Liver (tissue), 9 donors: Measurements from ENCODE around the gene LILRB2. TPM values are rescaled to one million over a fixed set of nuclear protein-coding genes. Genes with fewer than 3 reads are reported as not detected.
A peak's percentile ranks its signal among the peaks of the same experiment; 100 is the strongest.

Experiments
- DNase-seq: peaks from one replicate; pipeline ENCODE4 v3.0.0-alpha.2; 2017; ENCODE audit warnings: low spot score
- H3K27ac ChIP-seq, 2 donors: one replicate each; pipeline ENCODE4 v1.7.0; 2013; ENCODE audit warnings: inconsistent platforms in 2 of 2, low read length in 2 of 2, control low read depth in 1 of 2, low read depth in 1 of 2, mild to moderate bottlenecking in 1 of 2
- H3K27me3 ChIP-seq, 4 donors: one replicate each; pipeline versions ENCODE4 v1.6.1 to v1.7.0; 2013; ENCODE audit warnings: low read length in 3 of 4, inconsistent platforms in 1 of 4, mild to moderate bottlenecking in 1 of 4, moderate library complexity in 1 of 4; ENCODE audit not compliant: control insufficient read depth in 4 of 4, insufficient read depth in 4 of 4
- H3K36me3 ChIP-seq, 4 donors: one replicate each; pipeline versions ENCODE4 v1.6.1 to v1.7.0; 2013; ENCODE audit warnings: low read length in 3 of 4, mild to moderate bottlenecking in 3 of 4, low read depth in 1 of 4, moderate library complexity in 1 of 4; ENCODE audit not compliant: control insufficient read depth in 4 of 4, insufficient read depth in 3 of 4
- H3K4me1 ChIP-seq, 4 donors: one replicate each; pipeline versions ENCODE4 v1.6.1 to v1.7.0; 2013; ENCODE audit warnings: low read length in 3 of 4, mild to moderate bottlenecking in 3 of 4, moderate library complexity in 1 of 4; ENCODE audit not compliant: control insufficient read depth in 4 of 4, insufficient read depth in 4 of 4
- H3K4me3 ChIP-seq, 3 donors: one replicate each; pipeline versions ENCODE4 v1.6.1 to v1.7.0; 2013; ENCODE audit warnings: low read length in 3 of 3, control low read depth in 1 of 3, low read depth in 1 of 3, mild to moderate bottlenecking in 1 of 3
- H3K9ac ChIP-seq, 2 donors: one replicate each; pipeline ENCODE4 v1.7.0; 2013; ENCODE audit warnings: low read length in 2 of 2, mild to moderate bottlenecking in 2 of 2, moderate library complexity in 2 of 2, control low read depth in 1 of 2, low read depth in 1 of 2
- H3K9me3 ChIP-seq, 4 donors: one replicate each; pipeline versions ENCODE4 v1.6.1 to v1.7.0; 2013; ENCODE audit warnings: low read length in 3 of 4; ENCODE audit not compliant: control insufficient read depth in 4 of 4
- EGR1 ChIP-seq, 2 donors: IDR thresholded peaks; 2 replicates each; pipeline ENCODE4 v1.6.1; 2016 to 2018; ENCODE audit warnings: antibody characterized with exemption in 2 of 2, low read depth in 2 of 2
- FOXA1 ChIP-seq: IDR thresholded peaks from 2 replicates; pipeline ENCODE4 v1.6.1; 2016; ENCODE audit warnings: antibody characterized with exemption
- FOXA2 ChIP-seq: IDR thresholded peaks from 2 replicates; pipeline ENCODE4 v1.6.1; 2016; ENCODE audit warnings: antibody characterized with exemption
- GABPA ChIP-seq, 2 donors: IDR thresholded peaks in 1 of 2; conservative IDR thresholded peaks in 1 of 2; 2 replicates each; pipeline ENCODE4 v1.6.1; 2016; ENCODE audit warnings: antibody characterized with exemption in 2 of 2, mild to moderate bottlenecking in 1 of 2, moderate library complexity in 1 of 2
- HNF4A ChIP-seq, 2 donors: conservative IDR thresholded peaks; 2 replicates each; pipeline ENCODE4 v1.6.1; 2016; ENCODE audit warnings: antibody characterized with exemption in 2 of 2, mild to moderate bottlenecking in 2 of 2
- HNF4G ChIP-seq: IDR thresholded peaks from 2 replicates; pipeline ENCODE4 v1.6.1; 2016; ENCODE audit warnings: antibody characterized with exemption
- JUND ChIP-seq, 2 donors: IDR thresholded peaks; 2 replicates each; pipeline ENCODE4 v1.6.1; 2016; ENCODE audit warnings: antibody characterized with exemption in 2 of 2
- NR2F2 ChIP-seq: IDR thresholded peaks from 2 replicates; pipeline ENCODE4 v1.6.1; 2016; ENCODE audit warnings: antibody characterized with exemption
- RAD21 ChIP-seq, 2 donors: IDR thresholded peaks; 2 replicates each; pipeline ENCODE4 v1.6.1; 2016; ENCODE audit warnings: antibody characterized with exemption in 2 of 2, mild to moderate bottlenecking in 2 of 2
- RXRA ChIP-seq, 2 donors: IDR thresholded peaks; 2 replicates each; pipeline ENCODE4 v1.6.1; 2017 to 2018; ENCODE audit warnings: antibody characterized with exemption in 2 of 2, mild to moderate bottlenecking in 1 of 2
- SP1 ChIP-seq: IDR thresholded peaks from 2 replicates; pipeline ENCODE4 v1.6.1; 2018; ENCODE audit warnings: antibody characterized with exemption, mild to moderate bottlenecking
- TAF1 ChIP-seq: conservative IDR thresholded peaks from 2 replicates; pipeline ENCODE4 v1.6.1; 2016; ENCODE audit warnings: antibody characterized with exemption, mild to moderate bottlenecking
- YY1 ChIP-seq: IDR thresholded peaks from 2 replicates; pipeline ENCODE4 v1.6.1; 2016; ENCODE audit warnings: antibody characterized with exemption, mild to moderate bottlenecking
- WGBS: extraction: QIAGEN DNeasy Blood & Tissue Kit; methylation state at CpG from one replicate; pipeline ENCODE4 v1.1.7; 2013; 5-methylcytosine and 5-hydroxymethylcytosine counted together
- polyA plus RNA-seq, 2 donors: library from polyadenylated mRNA; stranded (reverse) in 1 of 2; unstranded in 1 of 2; fragments of 200-250 nt in 1 of 2; fragments of >200 nt in 1 of 2; fragmentation: Nextera tagmentation in 1 of 2; extraction: Ambion mirVana in 1 of 2; gene quantifications; one replicate each; pipeline versions ENCODE4 v1.2.1 to v1.2.3, GENCODE V29; 2013 to 2015
- total RNA-seq, 2 donors: library from RNA; depleted of rRNA; stranded (reverse); fragments of >200 nt; gene quantifications; one replicate each; pipeline ENCODE4 v1.2.3, GENCODE V29; 2014
- TF ChIP-seq, protein P1 (sequence below): fragments of 150-350 bp; IDR thresholded peaks from 2 replicates; pipeline ENCODE4 v1.5.1; 2017; ENCODE audit warnings: improper control_type of control experiment, low read depth, low read length; ENCODE audit not compliant: missing input control
- TF ChIP-seq, protein P2 (sequence below): IDR thresholded peaks from 2 replicates; pipeline ENCODE4 v1.6.1; 2016; ENCODE audit warnings: antibody characterized with exemption
- TF ChIP-seq, protein P3 (sequence below): IDR thresholded peaks from 2 replicates; pipeline ENCODE4 v1.6.1; 2016; ENCODE audit warnings: antibody characterized with exemption, mild to moderate bottlenecking
- TF ChIP-seq, protein P4 (sequence below): IDR thresholded peaks from 2 replicates; pipeline ENCODE4 v1.6.1; 2016; ENCODE audit warnings: antibody characterized with exemption
- TF ChIP-seq, protein P5 (sequence below): IDR thresholded peaks from 2 replicates; pipeline ENCODE4 v1.6.1; 2016; ENCODE audit warnings: antibody characterized with exemption
- donor health status: healthy.
- donor health status: healthy.
- donor health status: healthy.
- donor health status: healthy.
- donor health status: healthy.

LILRB2 gene
- total and polyA plus RNA-seq, 4 donors: 2.2 to 6.1 (median 5.2) TPM

DNA sequence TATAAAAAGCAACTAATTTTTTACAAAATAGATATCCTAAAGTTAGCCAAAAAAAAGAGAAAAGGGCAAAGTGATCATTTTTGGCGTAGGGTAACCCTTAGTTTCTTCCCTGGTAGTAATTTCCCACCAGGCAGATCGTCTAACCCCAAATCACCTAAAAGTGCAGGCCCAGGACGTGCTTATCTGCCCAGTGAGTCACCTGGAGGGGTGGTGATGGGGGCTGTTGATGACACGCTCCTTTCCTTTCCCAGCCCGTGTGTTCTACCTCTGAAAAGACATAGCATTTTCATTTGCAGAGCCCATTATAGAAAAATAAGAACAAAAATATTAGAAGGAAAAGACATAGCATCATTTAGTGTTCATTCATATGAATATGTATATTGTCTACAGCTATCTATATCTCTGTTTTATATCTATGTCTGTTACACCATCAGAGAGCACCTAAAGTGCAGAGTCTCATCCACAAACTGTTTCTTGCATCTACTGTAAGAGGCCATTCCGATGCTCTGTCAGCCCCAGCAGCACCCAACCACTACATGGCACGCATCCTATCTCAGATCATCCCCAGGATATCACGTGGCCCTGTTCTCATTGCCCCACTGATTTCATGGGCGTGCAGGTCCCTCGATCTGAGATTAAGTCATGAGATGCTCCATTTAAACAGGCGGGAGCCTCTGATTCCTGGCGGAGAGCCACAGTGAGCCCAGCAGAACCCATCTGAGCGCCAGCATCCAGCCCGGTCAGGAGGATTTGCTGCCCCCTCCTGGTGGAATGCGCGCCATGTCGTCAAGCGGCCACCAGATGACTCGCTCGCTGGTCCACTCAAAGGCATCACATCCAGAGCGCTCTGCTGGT lies 49.6 kb downstream of the LILRB2 start:
- H3K36me3 ChIP-seq: no peaks in the 10 kb centered on the region
- TF ChIP-seq RAD21 (IDR thresholded peaks at IDR 0.05): peak; percentile 97 to 99
- TF ChIP-seq FOXA1: no peak
- TF ChIP-seq, protein P1, sequence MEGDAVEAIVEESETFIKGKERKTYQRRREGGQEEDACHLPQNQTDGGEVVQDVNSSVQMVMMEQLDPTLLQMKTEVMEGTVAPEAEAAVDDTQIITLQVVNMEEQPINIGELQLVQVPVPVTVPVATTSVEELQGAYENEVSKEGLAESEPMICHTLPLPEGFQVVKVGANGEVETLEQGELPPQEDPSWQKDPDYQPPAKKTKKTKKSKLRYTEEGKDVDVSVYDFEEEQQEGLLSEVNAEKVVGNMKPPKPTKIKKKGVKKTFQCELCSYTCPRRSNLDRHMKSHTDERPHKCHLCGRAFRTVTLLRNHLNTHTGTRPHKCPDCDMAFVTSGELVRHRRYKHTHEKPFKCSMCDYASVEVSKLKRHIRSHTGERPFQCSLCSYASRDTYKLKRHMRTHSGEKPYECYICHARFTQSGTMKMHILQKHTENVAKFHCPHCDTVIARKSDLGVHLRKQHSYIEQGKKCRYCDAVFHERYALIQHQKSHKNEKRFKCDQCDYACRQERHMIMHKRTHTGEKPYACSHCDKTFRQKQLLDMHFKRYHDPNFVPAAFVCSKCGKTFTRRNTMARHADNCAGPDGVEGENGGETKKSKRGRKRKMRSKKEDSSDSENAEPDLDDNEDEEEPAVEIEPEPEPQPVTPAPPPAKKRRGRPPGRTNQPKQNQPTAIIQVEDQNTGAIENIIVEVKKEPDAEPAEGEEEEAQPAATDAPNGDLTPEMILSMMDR: peak; percentile 98
- peaks cover 0 to 3% (median 0%) of the 10 kb centered on the region in 4 donors for H3K27me3 ChIP-seq
- WGBS: 19% methylated on average over 21 of the region's 21 CpGs
- no peak overlapping the region for H3K4me3 ChIP-seq
- no peaks in the 10 kb centered on the region for H3K4me1 ChIP-seq
- peak; percentile 93 for DNase-seq
- no peak overlapping the region for H3K9ac ChIP-seq
- no peak overlapping the region for H3K27ac ChIP-seq
- H3K9me3 ChIP-seq: no peaks in the 10 kb centered on the region

DNA sequence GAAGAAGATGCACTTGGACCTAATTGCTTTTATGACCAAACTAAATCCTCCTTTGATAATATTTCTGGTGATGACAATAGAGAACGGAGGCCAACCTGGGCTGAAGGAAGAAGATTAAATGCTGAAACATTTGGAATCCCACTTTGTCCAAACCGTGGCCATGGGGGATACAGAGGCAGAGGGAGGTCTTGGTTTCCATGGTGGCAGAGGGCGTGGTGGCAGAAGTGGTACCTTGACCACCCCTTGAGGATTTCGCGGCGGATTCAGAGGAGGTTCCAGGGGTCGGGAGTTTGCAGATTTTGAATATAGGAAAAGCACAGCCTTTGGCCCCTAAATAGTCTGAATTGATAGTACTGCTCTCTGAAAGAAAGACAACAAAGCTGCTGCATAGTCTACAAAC lies 50.9 kb downstream of the LILRB2 start:
- Histone ChIP-seq H3K4me3 (no peak overlapping the region), H3K27me3 (peaks cover 0 to 3% (median 0%) of the 10 kb centered on the region in 4 donors), H3K27ac (no peak overlapping the region), H3K9ac (no peak overlapping the region), H3K4me1 (no peaks in the 10 kb centered on the region), H3K36me3 (no peaks in the 10 kb centered on the region), H3K9me3 (no peaks in the 10 kb centered on the region)
- 84% methylated on average over 7 of the region's 7 CpGs for WGBS
- TF ChIP-seq, protein P2, sequence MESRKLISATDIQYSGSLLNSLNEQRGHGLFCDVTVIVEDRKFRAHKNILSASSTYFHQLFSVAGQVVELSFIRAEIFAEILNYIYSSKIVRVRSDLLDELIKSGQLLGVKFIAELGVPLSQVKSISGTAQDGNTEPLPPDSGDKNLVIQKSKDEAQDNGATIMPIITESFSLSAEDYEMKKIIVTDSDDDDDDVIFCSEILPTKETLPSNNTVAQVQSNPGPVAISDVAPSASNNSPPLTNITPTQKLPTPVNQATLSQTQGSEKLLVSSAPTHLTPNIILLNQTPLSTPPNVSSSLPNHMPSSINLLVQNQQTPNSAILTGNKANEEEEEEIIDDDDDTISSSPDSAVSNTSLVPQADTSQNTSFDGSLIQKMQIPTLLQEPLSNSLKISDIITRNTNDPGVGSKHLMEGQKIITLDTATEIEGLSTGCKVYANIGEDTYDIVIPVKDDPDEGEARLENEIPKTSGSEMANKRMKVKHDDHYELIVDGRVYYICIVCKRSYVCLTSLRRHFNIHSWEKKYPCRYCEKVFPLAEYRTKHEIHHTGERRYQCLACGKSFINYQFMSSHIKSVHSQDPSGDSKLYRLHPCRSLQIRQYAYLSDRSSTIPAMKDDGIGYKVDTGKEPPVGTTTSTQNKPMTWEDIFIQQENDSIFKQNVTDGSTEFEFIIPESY: no peak
- TF ChIP-seq EGR1 (IDR thresholded peaks at IDR 0.05; ENCODE audit: low read depth in 2 of 2) (no peak), SP1 (no peak), HNF4G (no peak), FOXA1 (no peak), RAD21 (IDR thresholded peaks at IDR 0.05) (no peak), RXRA (IDR thresholded peaks at IDR 0.05) (no peak), HNF4A (conservative IDR thresholded peaks at IDR 0.05) (no peak), JUND (IDR thresholded peaks at IDR 0.05) (no peak), FOXA2 (no peak), TAF1 (no peak), YY1 (no peak), GABPA (IDR thresholded peaks at IDR 0.05 in 1 of 2, conservative IDR thresholded peaks at IDR 0.05 in 1 of 2) (no peak), NR2F2 (no peak)
- TF ChIP-seq, protein P3, sequence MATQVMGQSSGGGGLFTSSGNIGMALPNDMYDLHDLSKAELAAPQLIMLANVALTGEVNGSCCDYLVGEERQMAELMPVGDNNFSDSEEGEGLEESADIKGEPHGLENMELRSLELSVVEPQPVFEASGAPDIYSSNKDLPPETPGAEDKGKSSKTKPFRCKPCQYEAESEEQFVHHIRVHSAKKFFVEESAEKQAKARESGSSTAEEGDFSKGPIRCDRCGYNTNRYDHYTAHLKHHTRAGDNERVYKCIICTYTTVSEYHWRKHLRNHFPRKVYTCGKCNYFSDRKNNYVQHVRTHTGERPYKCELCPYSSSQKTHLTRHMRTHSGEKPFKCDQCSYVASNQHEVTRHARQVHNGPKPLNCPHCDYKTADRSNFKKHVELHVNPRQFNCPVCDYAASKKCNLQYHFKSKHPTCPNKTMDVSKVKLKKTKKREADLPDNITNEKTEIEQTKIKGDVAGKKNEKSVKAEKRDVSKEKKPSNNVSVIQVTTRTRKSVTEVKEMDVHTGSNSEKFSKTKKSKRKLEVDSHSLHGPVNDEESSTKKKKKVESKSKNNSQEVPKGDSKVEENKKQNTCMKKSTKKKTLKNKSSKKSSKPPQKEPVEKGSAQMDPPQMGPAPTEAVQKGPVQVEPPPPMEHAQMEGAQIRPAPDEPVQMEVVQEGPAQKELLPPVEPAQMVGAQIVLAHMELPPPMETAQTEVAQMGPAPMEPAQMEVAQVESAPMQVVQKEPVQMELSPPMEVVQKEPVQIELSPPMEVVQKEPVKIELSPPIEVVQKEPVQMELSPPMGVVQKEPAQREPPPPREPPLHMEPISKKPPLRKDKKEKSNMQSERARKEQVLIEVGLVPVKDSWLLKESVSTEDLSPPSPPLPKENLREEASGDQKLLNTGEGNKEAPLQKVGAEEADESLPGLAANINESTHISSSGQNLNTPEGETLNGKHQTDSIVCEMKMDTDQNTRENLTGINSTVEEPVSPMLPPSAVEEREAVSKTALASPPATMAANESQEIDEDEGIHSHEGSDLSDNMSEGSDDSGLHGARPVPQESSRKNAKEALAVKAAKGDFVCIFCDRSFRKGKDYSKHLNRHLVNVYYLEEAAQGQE: no peak
- TF ChIP-seq, protein P4, sequence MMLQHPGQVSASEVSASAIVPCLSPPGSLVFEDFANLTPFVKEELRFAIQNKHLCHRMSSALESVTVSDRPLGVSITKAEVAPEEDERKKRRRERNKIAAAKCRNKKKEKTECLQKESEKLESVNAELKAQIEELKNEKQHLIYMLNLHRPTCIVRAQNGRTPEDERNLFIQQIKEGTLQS: no peak
- TF ChIP-seq, protein P5, sequence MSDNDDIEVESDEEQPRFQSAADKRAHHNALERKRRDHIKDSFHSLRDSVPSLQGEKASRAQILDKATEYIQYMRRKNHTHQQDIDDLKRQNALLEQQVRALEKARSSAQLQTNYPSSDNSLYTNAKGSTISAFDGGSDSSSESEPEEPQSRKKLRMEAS: no peak
- TF ChIP-seq, protein P1: no peak
- DNase-seq: no peak
